Nucleus accumbens (tissue), 56 donors: ENCODE results near the gene SGCA.

ENCODE experiments used
- DNase-seq, 56 donors: peaks; one replicate each; lab custom pipeline; 2025; lab: John Stamatoyannopoulos, UW

The SGCA gene

DNA sequence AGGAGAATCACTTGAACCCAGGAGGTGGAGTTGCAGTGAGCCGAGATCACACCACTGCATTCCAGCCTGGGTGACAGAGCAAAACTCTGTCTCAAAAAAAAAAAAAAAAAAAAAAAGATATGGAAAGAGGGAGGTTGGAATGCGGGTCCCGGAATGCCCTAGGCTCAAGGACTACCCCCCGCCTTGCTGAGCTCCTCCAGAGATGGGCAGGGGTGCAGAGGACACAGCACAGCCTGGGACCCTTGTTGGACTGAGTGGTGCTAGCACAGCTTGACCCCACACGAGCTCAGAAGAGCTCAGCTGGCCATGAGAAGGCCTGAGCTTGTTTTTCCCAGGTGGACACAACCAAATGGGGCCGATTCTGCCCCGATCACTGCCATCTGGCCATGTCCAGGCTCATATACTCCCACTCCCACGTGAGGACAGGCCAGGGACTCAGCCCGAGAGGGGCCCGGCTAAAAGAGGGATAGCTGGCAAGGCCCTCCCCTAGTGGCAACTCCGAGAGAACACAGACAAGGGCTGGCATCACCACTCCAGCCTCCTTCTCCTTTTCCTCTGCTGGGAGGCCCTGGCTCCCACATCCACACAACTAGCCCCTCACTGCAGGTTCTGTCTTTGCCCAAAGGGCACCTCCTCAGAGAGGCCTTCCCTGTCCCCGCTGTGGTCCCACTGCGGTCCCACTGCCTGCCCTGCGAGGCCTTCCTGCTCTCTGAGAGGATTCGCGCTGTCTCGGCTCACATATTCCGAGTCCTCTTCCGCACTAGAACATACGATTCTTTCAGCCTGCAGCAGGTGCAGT lies 11.0 kb downstream of the SGCA start:
- DNase-seq: no peak

- no peak for DNase-seq
Observed at GRCh38 chr17:50177476-50177875, 11.7 kb downstream of the SGCA start.

GRCh38 chr17:50177983-50178834 lies 12.4 kb downstream of the SGCA start:
- DNase-seq: peak in 38 of 56 donors; percentile 8 to 79 (median 46)

DNA sequence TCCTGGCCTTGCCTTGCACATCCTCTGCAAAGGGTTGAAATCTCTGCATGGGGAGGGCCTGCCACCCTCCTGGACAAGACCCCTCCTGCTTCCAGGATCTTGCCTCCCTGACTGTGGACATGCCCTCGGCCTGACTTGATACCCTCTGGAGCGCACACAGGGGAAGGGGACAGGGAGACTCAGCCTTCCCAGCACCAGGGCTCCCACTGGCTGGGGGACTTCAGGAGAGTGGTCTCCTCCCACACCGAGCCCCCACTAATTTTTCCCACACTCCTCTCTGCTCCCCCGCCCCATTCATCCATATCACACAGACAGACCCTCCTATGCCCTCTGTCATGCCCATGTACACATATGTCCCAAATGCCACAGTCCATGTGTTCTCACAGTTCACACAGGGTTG lies 14.3 kb downstream of the SGCA start:
- no peak for DNase-seq

GRCh38 chr17:50180620-50181019 lies 14.8 kb downstream of the SGCA start:
- DNase-seq: peak in 11 of 56 donors; percentile 8 to 44 (median 27)

- DNase-seq: peak in 48 of 56 donors; percentile 9 to 80 (median 44)
Observed at GRCh38 chr17:50181144-50181543, 15.3 kb downstream of the SGCA start.

- no peak for DNase-seq
Observed at GRCh38 chr17:50181591-50182560, 16.1 kb downstream of the SGCA start.

DNA sequence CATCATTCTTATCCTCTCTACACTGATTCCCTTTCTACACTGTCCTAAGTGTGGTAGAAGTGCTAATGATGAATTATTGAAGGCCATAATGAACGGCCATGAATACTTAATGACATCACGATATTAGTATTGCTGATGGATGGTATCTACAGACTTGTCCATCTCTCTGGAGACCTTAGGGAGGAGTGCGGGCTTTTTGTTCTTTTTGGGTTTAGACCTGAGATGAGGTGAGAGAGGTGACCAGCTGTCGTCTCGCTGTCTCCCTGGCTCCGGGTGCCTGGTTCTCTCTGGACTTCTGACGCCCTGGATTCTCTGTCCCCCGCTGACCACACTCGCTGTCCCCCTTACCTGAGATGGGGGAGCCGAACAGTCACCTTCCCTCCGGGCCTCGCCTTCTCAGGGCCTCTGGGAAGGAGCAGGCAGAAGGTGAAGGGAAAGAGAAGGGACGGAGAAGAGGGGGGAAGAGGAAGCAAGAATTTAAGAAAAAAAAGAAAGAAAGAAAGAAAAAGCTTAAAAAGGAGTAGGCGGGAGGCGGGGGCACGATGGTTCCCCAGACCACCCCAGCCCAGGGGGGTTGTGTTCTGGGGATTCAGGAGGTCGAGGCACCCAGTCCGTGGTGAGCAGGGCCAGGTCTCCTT lies 17.1 kb downstream of the SGCA start:
- DNase-seq: no peak

DNA sequence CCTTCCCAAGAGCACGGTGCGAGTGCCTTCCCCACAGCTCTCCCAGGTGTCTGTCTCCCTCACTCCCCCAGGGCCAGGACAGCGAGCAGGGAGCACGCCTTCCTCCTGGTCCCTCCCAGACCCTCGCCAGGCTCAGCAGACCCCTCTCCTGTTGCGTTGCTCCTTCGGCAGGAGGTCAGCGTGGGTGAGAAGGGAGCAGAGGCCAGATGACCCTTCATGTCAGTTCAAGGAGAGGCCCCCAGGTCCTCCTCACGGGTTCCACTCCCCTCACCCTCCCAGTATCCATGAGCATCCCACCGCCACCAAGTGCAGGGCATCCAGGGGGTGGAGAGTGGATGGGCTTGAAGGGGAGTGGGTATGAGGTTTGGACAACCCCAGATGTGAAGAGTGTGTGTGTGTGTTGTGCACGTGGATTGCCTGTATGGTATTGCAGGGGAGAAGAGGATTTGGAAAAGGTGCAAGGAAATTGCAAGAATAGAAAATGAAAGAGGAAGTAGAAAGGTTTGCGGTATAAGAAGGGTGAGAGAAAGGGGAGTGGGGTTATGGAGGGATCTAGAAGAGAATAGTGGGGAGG lies 17.7 kb downstream of the SGCA start:
- DNase-seq: no peak

DNA sequence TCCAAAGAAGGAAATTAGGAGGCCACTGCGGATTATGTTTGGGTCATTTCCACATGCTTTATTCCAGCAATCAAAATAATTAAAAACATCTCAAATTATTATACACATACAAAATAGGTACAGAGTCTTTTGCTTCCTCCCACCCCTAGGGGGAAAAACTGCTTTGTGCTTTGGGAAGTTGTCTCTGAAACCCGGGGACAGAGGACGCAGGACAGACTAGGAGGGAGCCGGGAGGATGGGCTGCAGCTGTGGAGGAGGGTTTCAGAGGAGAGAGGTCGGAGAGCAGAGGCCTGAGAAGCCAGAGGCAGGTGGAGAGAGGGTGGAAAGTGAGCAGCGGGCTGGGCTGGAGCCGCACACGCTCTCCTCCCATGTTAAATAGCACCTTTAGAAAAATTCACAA lies 18.3 kb downstream of the SGCA start:
- DNase-seq: peak in 4 of 56 donors; percentile 35 to 54 (median 53)

DNA sequence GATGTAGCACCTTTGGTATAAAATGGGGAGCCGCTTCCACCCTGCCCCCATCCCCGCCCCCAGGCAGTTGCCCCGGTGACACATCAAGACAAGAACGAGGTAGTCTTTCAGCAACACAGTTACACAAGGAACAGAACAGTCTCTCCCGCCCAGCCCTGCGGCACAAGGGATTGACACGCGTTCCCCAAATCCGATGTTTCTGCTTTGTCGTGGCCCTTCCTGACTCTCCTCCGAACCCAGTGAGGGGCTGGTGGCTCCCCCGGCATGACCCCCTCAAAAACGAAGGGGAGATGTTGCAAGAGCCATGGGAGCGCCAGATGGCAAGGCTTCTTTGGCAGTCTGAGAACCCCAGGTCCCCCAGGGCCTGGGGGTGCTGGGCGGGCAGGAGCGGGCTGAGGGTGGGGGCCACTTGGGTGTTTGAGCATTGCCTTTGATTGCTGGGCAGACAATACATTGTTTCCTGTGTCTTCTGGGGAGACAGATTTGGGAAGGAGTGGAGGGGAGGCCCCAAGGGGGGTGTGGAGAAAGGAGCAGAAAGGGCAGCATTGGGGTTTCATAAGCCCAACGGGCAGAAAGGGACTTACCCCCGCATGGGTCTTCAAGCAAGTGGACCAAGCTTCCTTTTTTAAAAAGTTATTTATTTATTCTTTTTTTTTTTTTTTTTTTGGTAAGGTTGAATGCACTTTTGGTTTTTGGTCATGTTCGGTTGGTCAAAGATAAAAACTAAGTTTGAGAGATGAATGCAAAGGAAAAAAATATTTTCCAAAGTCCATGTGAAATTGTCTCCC lies 19.0 kb downstream of the SGCA start:
- peak in 45 of 56 donors; percentile 13 to 92 (median 62) for DNase-seq

- no peak for DNase-seq
Observed at GRCh38 chr17:50185631-50186471, 20.0 kb downstream of the SGCA start.

DNA sequence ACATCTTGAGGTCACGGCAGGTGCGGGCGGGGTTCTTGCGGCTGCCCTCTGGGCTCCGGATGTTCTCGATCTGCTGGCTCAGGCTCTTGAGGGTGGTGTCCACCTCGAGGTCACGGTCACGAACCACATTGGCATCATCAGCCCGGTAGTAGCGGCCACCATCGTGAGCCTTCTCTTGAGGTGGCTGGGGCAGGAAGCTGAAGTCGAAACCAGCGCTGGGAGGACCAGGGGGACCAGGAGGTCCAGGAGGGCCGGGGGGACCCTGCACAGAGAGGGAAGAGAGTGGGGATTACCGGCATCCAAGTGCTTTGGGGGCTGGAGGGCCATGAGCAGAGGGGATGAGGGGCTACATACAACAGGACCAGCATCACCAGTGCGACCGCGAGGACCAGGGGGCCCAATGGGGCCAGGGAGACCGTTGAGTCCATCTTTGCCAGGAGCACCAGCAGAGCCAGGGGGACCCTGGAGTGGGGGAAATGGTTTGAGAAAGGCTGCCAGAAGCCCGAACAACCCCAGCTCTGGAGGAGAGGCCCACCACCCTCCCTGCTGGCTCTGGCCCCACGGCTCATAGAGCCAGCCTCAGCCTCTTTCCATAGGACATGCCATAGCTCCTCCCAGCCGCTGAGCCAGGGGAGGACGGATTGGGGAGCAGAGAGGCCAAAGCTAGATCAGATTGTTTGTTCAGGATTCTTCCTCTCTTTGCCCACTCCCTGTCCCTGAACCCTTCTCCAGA lies 21.0 kb downstream of the SGCA start:
- DNase-seq: no peak

GRCh38 chr17:50187394-50187725 lies 21.6 kb downstream of the SGCA start:
- DNase-seq: no peak

- DNase-seq: no peak
Observed at GRCh38 chr17:50187751-50188530, 22.1 kb downstream of the SGCA start.

GRCh38 chr17:50188531-50188920 lies 22.7 kb downstream of the SGCA start:
- DNase-seq: no peak
